ENCODE results near the gene CNKSR2.

DNA sequence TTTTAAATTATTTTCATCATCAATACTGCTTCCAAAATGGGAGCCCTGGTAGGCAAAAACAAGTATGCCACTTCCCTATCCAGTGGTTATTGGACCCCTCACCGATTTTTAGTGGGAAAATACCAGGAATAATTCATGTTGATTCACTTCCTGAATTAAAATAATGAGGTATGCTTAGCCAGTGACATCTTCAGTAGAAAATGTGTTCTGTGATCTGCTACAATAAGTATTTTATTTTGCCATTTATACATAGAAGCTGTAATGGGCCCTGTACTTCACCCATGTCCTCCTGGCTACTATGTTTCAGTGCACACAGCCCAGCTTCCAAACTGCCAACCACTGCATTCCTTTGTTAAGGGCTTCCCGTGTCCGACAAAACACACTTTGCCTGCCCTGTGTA, 324.9 kb downstream of the CNKSR2 start:
- TF ChIP-seq POLR2A (IDR thresholded peaks at IDR 0.05): no peak
- TF ChIP-seq, protein P1, sequence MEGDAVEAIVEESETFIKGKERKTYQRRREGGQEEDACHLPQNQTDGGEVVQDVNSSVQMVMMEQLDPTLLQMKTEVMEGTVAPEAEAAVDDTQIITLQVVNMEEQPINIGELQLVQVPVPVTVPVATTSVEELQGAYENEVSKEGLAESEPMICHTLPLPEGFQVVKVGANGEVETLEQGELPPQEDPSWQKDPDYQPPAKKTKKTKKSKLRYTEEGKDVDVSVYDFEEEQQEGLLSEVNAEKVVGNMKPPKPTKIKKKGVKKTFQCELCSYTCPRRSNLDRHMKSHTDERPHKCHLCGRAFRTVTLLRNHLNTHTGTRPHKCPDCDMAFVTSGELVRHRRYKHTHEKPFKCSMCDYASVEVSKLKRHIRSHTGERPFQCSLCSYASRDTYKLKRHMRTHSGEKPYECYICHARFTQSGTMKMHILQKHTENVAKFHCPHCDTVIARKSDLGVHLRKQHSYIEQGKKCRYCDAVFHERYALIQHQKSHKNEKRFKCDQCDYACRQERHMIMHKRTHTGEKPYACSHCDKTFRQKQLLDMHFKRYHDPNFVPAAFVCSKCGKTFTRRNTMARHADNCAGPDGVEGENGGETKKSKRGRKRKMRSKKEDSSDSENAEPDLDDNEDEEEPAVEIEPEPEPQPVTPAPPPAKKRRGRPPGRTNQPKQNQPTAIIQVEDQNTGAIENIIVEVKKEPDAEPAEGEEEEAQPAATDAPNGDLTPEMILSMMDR (IDR thresholded peaks at IDR 0.05): no peak

Data from Peyer's patch (tissue), 4 donors.